ENCODE results near the gene DGCR8. TPM values are rescaled to one million over a fixed set of nuclear protein-coding genes. Genes with fewer than 3 reads are reported as not detected.

DGCR8 gene
- total RNA-seq, 6 experiments from 2014 or later, result 19.8 to 24.5 (median 22.0) TPM

DNA sequence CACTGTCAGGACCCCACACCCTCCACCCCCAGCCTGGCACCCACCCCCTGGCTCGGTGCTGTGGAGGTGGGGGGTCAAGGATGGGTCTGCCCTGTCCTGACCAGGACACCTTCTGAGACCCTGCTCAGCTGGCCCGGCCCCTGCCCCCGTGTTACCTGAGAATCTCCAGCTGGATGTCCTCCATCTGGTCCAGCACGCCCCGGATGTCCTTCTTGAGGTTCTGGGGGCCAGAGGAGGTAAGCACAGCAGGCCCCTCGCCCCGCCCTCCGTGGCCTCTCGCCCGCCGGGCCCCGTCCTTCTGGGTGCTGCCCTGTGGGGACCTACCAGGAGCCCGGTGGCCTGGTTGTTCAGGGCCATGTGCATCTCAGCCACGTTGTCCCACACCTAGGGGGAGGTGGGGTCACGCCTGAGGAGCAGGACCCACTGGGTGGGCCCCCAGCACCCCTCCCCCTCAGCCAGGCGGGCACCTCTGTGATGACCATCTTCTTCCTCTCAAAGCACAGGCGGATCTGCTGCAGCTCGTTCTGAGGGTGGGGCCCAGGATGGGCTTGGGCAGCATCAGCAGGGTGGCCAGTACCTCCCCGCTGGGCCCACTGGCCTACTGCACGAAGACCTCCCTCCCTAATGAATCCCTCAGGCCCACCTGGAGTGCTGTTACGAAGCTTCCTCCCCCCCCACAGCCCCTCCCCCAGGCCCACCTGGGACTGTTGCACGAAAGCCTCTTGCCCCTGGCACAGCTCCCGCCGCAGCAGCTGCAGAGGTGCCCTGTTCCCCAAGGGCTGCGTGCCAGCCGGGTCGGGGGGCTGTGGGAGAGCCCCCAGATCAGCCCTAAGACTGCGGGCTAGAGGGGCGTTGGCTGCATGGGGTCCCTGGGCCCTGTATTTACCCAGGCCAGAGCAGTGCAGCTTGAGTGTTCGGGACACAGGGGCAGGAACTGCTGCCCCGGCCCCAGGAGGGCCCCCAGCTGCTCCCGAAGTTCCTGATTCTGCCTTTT lies 69.5 kb downstream of the DGCR8 start:
- Mint-ChIP-seq H3K27ac (no peak overlapping the region), H3K4me3 (no peak overlapping the region), H3K27me3 (ENCODE audit: insufficient read depth) (no peaks in the 10 kb centered on the region; the same call in 1 of the 2 replicates), H3K36me3 (ENCODE audit: low read depth) (no peaks in the 10 kb centered on the region), H3K4me1 (ENCODE audit: low read depth) (peaks cover 8% of the 10 kb centered on the region; the same call in 1 of the 2 replicates), H3K9me3 (no peaks in the 10 kb centered on the region)
- TF ChIP-seq, protein P1, sequence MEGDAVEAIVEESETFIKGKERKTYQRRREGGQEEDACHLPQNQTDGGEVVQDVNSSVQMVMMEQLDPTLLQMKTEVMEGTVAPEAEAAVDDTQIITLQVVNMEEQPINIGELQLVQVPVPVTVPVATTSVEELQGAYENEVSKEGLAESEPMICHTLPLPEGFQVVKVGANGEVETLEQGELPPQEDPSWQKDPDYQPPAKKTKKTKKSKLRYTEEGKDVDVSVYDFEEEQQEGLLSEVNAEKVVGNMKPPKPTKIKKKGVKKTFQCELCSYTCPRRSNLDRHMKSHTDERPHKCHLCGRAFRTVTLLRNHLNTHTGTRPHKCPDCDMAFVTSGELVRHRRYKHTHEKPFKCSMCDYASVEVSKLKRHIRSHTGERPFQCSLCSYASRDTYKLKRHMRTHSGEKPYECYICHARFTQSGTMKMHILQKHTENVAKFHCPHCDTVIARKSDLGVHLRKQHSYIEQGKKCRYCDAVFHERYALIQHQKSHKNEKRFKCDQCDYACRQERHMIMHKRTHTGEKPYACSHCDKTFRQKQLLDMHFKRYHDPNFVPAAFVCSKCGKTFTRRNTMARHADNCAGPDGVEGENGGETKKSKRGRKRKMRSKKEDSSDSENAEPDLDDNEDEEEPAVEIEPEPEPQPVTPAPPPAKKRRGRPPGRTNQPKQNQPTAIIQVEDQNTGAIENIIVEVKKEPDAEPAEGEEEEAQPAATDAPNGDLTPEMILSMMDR (IDR thresholded peaks at IDR 0.05), result no peak
- no peak for DNase-seq

DNA sequence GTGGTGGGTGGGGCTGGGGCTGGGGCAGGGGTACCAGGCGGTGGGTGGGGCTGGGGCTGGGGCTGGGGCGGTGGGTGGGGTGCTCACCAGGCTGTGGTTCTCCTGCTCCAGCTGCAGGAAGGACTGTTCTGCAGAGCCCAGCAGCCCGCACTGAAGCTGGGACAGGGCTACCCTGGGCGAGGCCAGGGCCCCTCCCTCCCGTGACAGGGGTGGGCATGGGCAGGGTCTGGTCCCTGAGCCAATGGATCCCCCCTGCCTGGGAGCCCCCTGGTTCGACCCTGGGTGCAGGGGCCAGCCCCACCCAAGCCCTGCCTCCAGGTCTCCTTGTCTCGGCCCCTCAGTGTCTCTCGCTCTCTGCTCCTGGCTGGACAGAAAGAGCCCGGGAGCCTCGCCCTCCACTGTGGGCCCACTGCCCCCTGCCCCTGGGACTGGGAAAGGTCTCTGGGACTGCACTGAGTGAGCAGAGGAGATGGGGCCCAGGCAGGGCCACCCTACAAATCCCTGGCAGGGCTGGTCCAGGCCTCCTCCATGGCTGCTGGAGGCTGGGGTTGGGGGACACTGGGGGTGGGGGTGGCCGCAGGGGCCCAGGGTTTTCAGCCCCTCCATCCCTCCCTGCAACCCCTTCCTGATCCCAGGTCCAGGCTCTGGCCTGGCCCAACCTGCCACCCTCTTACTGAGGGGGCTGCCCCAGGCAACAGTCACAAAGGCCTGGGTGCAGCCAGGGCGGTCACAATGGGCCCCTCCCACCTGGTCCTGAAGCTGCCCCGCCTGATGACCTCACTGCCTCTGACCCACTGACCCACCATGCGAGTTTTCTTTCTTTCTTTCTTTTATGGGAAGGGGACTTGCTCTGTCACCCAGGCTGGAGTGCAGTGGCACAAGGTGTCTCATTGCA lies 70.6 kb downstream of the DGCR8 start, which contains the start of gene CCDC188:
Gene CCDC188, minus strand, starts transcription at position 675 of the 895 bp plus-strand sequence. Its CDS starts 69 bp downstream, at position 606.
- H3K9me3 Mint-ChIP-seq, result no peaks in the 10 kb centered on the region
- no peaks in the 10 kb centered on the region; the same call in 1 of the 2 replicates for H3K27me3 Mint-ChIP-seq (ENCODE audit: insufficient read depth)
- no peaks in the 10 kb centered on the region for H3K36me3 Mint-ChIP-seq (ENCODE audit: low read depth)
- TF ChIP-seq, protein P1 (IDR thresholded peaks at IDR 0.05), result no peak
- no peak within 1 kb of the TSS; the same call in 1 of the 2 replicates for H3K27ac Mint-ChIP-seq
- no peak within 1 kb of the TSS for H3K4me3 Mint-ChIP-seq
- no peak for DNase-seq
- peaks cover 8% of the 10 kb centered on the region; the same call in 1 of the 2 replicates for H3K4me1 Mint-ChIP-seq (ENCODE audit: low read depth)

DNA sequence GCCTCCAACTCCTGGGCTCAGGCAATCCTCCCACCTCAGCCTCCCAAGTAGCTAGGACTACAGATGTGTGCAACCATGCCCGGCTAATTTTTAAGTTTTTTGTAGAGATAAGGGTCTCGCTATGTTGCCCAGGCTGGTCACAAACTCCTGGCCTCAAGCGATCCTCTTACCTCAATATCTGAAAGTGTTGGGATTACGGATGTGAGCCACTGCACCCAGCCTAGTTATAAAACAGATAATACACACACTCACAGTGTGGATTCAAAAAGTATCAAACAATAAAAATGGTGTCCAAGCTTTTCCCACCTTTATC lies 71.2 kb downstream of the DGCR8 start:
- TF ChIP-seq, protein P1 (IDR thresholded peaks at IDR 0.05), result no peak
- H3K27me3 Mint-ChIP-seq (ENCODE audit: insufficient read depth), result no peaks in the 10 kb centered on the region; the same call in 1 of the 2 replicates
- H3K4me3 Mint-ChIP-seq, result no peak overlapping the region
- peaks cover 8% of the 10 kb centered on the region; the same call in 1 of the 2 replicates for H3K4me1 Mint-ChIP-seq (ENCODE audit: low read depth)
- H3K27ac Mint-ChIP-seq, result no peak overlapping the region; the same call in 1 of the 2 replicates
- H3K36me3 Mint-ChIP-seq (ENCODE audit: low read depth), result no peaks in the 10 kb centered on the region
- DNase-seq, result no peak
- no peaks in the 10 kb centered on the region for H3K9me3 Mint-ChIP-seq

DNA sequence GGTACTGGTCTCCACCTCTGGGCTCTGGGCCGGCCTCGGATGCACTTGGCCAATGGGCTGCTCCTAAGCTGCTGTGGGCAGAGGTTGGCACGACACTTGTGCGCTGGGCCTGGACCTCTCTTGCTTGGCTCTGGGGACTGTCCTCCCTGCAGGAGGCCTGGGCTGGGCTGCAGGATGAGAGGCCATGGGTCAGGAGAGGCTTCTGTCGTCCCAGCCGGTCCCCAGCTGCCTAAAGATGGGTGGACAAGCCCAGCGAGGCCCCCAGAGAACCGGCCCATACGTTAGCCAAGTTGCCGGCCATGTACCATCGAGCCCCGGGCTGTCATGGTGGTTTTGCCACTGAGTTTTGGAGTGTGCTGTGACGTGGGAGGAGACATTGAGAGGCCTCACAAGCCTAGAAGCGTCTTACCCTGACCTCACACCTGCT lies 72.4 kb downstream of the DGCR8 start:
- Mint-ChIP-seq H3K9me3 (no peaks in the 10 kb centered on the region), H3K4me1 (ENCODE audit: low read depth) (peaks cover 8% of the 10 kb centered on the region; the same call in 1 of the 2 replicates), H3K27ac (no peak overlapping the region), H3K4me3 (no peak overlapping the region), H3K27me3 (ENCODE audit: insufficient read depth) (peaks cover under 1% of the 10 kb centered on the region), H3K36me3 (ENCODE audit: low read depth) (no peaks in the 10 kb centered on the region)
- DNase-seq, result no peak
- TF ChIP-seq, protein P1 (IDR thresholded peaks at IDR 0.05), result no peak

DNA sequence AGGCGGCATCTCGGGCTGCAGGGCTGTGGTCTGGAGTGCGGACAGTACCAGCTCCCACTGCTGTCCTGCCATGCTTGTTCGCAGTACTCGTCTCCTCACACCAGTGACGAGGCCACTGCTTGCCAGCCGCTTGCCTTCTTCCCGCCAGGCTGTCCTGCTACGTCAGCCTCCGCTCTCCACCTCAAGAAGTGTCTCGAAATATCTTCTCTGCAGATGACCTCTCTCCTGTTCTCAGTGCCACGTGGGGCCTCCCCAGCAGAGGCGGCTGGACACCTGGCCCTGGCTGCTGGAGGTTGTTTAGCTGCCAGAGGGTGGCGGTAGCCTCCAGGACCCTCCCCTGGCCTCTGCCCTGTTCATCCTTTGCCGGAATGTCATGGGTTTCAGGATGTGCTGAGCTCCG lies 73.9 kb downstream of the DGCR8 start:
- Mint-ChIP-seq H3K9me3 (no peaks in the 10 kb centered on the region), H3K27me3 (ENCODE audit: insufficient read depth) (peaks cover 4% of the 10 kb centered on the region), H3K36me3 (ENCODE audit: low read depth) (no peaks in the 10 kb centered on the region), H3K27ac (no peak overlapping the region), H3K4me1 (ENCODE audit: low read depth) (peaks cover 8% of the 10 kb centered on the region; the same call in 1 of the 2 replicates), H3K4me3 (no peak overlapping the region)
- TF ChIP-seq, protein P1 (IDR thresholded peaks at IDR 0.05), result no peak
- no peak for DNase-seq

All from HFFc6 (cell line).